Measurements from ENCODE around the gene GJC2. TPM values are rescaled to one million over a fixed set of nuclear protein-coding genes. Genes with fewer than 3 reads are reported as not detected.

The GJC2 gene
- total RNA-seq, 1 experiment from 2014 or later, result 1.5 TPM

GRCh38 chr1:228104526-228105269 lies 45.0 kb upstream of the GJC2 start:
- intact Hi-C loops (cut with micrococcal nuclease; ENCODE audit: unreplicated experiment), result loop anchor here (10.0 kb wide), 1 partner anchor 620 kb away; no protein-coding TSS in a partner anchor
- H3K4me1 ChIP-seq, result peaks cover 23% of the 10 kb centered on the region
- TF ChIP-seq CTCF (IDR thresholded peaks at IDR 0.05; ENCODE audit: insufficient read depth in 1 of 2, low read depth in 1 of 2, low read length in 1 of 2, severe bottlenecking in 1 of 2, unreplicated experiment in 1 of 2), result no peak
- H3K27me3 Mint-ChIP-seq (ENCODE audit: insufficient read depth, unreplicated experiment), result no peaks in the 10 kb centered on the region
- peak overlapping the region; percentile 93 for H3K4me3 Mint-ChIP-seq (ENCODE audit: unreplicated experiment)
- no peaks in the 10 kb centered on the region for H3K9me3 ChIP-seq
- BruUV-seq (replicated peaks), result no TSS peak
- H3K4me1 Mint-ChIP-seq (ENCODE audit: low read depth, unreplicated experiment), result peaks cover 15% of the 10 kb centered on the region
- H3K27me3 ChIP-seq (replicated peaks; ENCODE audit: control insufficient read depth, insufficient read depth, low read length), result no peaks in the 10 kb centered on the region
- ChIA-PET CTCF (no interaction called here), POLR2A (no interaction called here)
- peaks cover 53% of the 10 kb centered on the region for H3K36me3 Mint-ChIP-seq (ENCODE audit: insufficient read depth, unreplicated experiment)
- 0 out of 2 replicates have a peak, but pooled peaks cover 1% of the 10 kb centered on the region for H3K36me3 ChIP-seq (ENCODE audit: control insufficient read depth, insufficient read depth, low read length)
- no peak overlapping the region for H3K4me3 ChIP-seq (ENCODE audit: low read depth, low read length)
- no peaks in the 10 kb centered on the region for H3K9me3 Mint-ChIP-seq (ENCODE audit: unreplicated experiment)
- peak overlapping the region; percentile 97 for H3K27ac Mint-ChIP-seq (ENCODE audit: unreplicated experiment)
- peak in 1 of 2 experiments; percentile 52 for DNase-seq

GRCh38 chr1:228105270-228105995 lies 44.3 kb upstream of the GJC2 start:
- Histone ChIP-seq H3K27me3 (replicated peaks; ENCODE audit: control insufficient read depth, insufficient read depth, low read length) (no peaks in the 10 kb centered on the region), H3K4me1 (peaks cover 25% of the 10 kb centered on the region), H3K9me3 (no peaks in the 10 kb centered on the region), H3K4me3 (ENCODE audit: low read depth, low read length) (no peak overlapping the region), H3K36me3 (ENCODE audit: control insufficient read depth, insufficient read depth, low read length) (0 out of 2 replicates have a peak, but pooled peaks cover 1% of the 10 kb centered on the region)
- POLR2A ChIA-PET, result interaction anchor here (0.9 kb wide), 1 partner anchor 23 kb away, joined by 3 read pairs; the partner anchor contains the start of gene ARF1
- TF ChIP-seq CTCF (IDR thresholded peaks at IDR 0.05; ENCODE audit: insufficient read depth in 1 of 2, low read depth in 1 of 2, low read length in 1 of 2, severe bottlenecking in 1 of 2, unreplicated experiment in 1 of 2), result no peak
- Mint-ChIP-seq H3K27ac (ENCODE audit: unreplicated experiment) (peak overlapping the region; percentile 97), H3K36me3 (ENCODE audit: insufficient read depth, unreplicated experiment) (peaks cover 53% of the 10 kb centered on the region), H3K27me3 (ENCODE audit: insufficient read depth, unreplicated experiment) (no peaks in the 10 kb centered on the region), H3K4me1 (ENCODE audit: low read depth, unreplicated experiment) (peaks cover 21% of the 10 kb centered on the region), H3K9me3 (ENCODE audit: unreplicated experiment) (no peaks in the 10 kb centered on the region), H3K4me3 (ENCODE audit: unreplicated experiment) (no peak overlapping the region)
- CTCF ChIA-PET, result interaction anchor here (0.6 kb wide), 1 partner anchor 16 kb away, joined by 3 read pairs; no protein-coding TSS in a partner anchor
- BruUV-seq (replicated peaks), result no TSS peak
- no peak for DNase-seq
- intact Hi-C loops (cut with micrococcal nuclease; ENCODE audit: unreplicated experiment), result loop anchor here (10.0 kb wide), 1 partner anchor 621 kb away; no protein-coding TSS in a partner anchor

All from Caco-2 (cell line).